HG03039 (cell line): Measurements from ENCODE around the gene FBXL7.

Source experiments
- ATAC-seq: cut with Tn5 transposase; IDR thresholded peaks from one replicate; pipeline ENCODE4 v1.9.1; 2021; ENCODE audit warnings: mild to moderate bottlenecking, moderate library complexity; ENCODE audit not compliant: unreplicated experiment

FBXL7 gene

GRCh38 chr5:15980835-15981234 lies 480.9 kb downstream of the FBXL7 start:
- ATAC-seq = no peak

- ATAC-seq = no peak
Observed at GRCh38 chr5:15983392-15983791, 483.4 kb downstream of the FBXL7 start.
